HepG2 (cell line): ENCODE results near the gene ZDHHC21. TPM values are rescaled to one million over a fixed set of nuclear protein-coding genes. Genes with fewer than 3 reads are reported as not detected.
A peak's percentile ranks its signal among the peaks of the same experiment; 100 is the strongest.

Experiments used
- ATAC-seq: fragments of 200-7000 bp; cut with Tn5 transposase; 3 replicates; pipeline ENCODE4 v1.9.1; 2020; ENCODE audit warnings: mild to moderate bottlenecking, moderate library complexity
- BruUV-seq: library from RNA; stranded (reverse); fragments of 400-500 nt; replicated peaks from 2 replicates; lab custom pipeline; 2021; lab: Mats Ljungman, UMichigan
- CTCF ChIA-PET: fragments of 300-600 bp; formaldehyde crosslinking; extraction: SDS; loops from one replicate; lab custom pipeline; 2021; ENCODE audit warnings: low total read pairs, inconsistent platforms, low intra/inter-chr PET ratio; lab: Yijun Ruan, JAX
- POLR2A ChIA-PET: fragments of 350-600 bp; sonication (Branson Sonifier 250); formaldehyde crosslinking; loops from one replicate; lab custom pipeline; 2020; ENCODE audit warnings: antibody characterized with exemption, inconsistent platforms; lab: Yijun Ruan, JAX
- DNase-seq: peaks from one replicate; pipeline ENCODE4 v3.0.0-alpha.2; 2015; ENCODE audit warnings: low spot score
- FAIRE-seq: peaks from 3 replicates; lab custom pipeline; 2011; peaks lifted over from hg19 to GRCh38; lab: Jason Lieb, UNC
- H2AFZ ChIP-seq: one replicate; pipeline ENCODE4 v1.6.1; 2011; ENCODE audit warnings: low read length, inconsistent platforms
- H3K27ac ChIP-seq: fragments of 300-600 bp; 3 replicates; pipeline ENCODE4 v1.8.0; 2011; ENCODE audit warnings: mixed run types, mild to moderate bottlenecking, mixed read lengths, low read length, inconsistent platforms; ENCODE audit not compliant: insufficient read depth; ENCODE audit errors: extremely low read length
- H3K27me3 ChIP-seq, 2 experiments: fragments of 200-600 bp in 1 of 2; 2 replicates in 1 of 2; 3 replicates in 1 of 2; pipeline versions ENCODE4 v1.6.0 to v1.8.0; 2011; ENCODE audit warnings: low read length in 2 of 2, mild to moderate bottlenecking in 2 of 2, moderate library complexity in 2 of 2, inconsistent platforms in 1 of 2; ENCODE audit not compliant: insufficient read depth in 2 of 2, control insufficient read depth in 1 of 2
- H3K36me3 ChIP-seq, 2 experiments: fragments of 200-600 bp in 1 of 2; replicated peaks in 1 of 2; 2 replicates in 1 of 2; 3 replicates in 1 of 2; pipeline versions ENCODE4 v1.5.1 to v1.8.0; 2011; ENCODE audit warnings: low read length in 2 of 2, inconsistent platforms in 1 of 2; ENCODE audit not compliant: insufficient read depth in 2 of 2, control insufficient read depth in 1 of 2
- H3K4me1 ChIP-seq: 2 replicates; pipeline ENCODE4 v1.5.1; 2012; ENCODE audit warnings: low read length, inconsistent platforms; ENCODE audit not compliant: insufficient read depth
- H3K4me2 ChIP-seq: 2 replicates; pipeline ENCODE4 v1.6.0; 2011; ENCODE audit warnings: low read depth, low read length, inconsistent platforms
- H3K4me3 ChIP-seq, 3 experiments: fragments of 200-600 bp in 1 of 3; sonication (generic), shearing (Covaris generic) in 1 of 3; replicated peaks in 1 of 3; 2 replicates each; pipeline ENCODE4 v1.5.1; 2011 to 2016; ENCODE audit warnings: low read length in 3 of 3, inconsistent platforms in 2 of 3, low read depth in 2 of 3, mild to moderate bottlenecking in 2 of 3, control low read depth in 1 of 3, mixed read lengths in 1 of 3; ENCODE audit not compliant: insufficient read depth in 1 of 3
- H3K79me2 ChIP-seq: one replicate; pipeline ENCODE4 v1.6.1; 2011; ENCODE audit warnings: low read length, inconsistent platforms; ENCODE audit not compliant: insufficient read depth
- H3K9ac ChIP-seq: 2 replicates; pipeline ENCODE4 v1.6.0; 2011; ENCODE audit warnings: mild to moderate bottlenecking, low read depth, low read length, inconsistent platforms; ENCODE audit not compliant: insufficient read depth
- H3K9me3 ChIP-seq: 2 replicates; pipeline ENCODE4 v1.5.1; 2012; ENCODE audit warnings: mild to moderate bottlenecking, low read length
- H4K20me1 ChIP-seq: 2 replicates; pipeline ENCODE4 v1.6.0; 2011; ENCODE audit warnings: inconsistent platforms, mild to moderate bottlenecking, low read length, moderate library complexity; ENCODE audit not compliant: insufficient read depth
- EHMT2 ChIP-seq: fragments of 200-600 bp; sonication (generic); IDR thresholded peaks from 2 replicates; pipeline ENCODE4 v1.7.0; 2017; ENCODE audit warnings: antibody characterized with exemption, low read depth, low read length, borderline replicate concordance
- ETS1 ChIP-seq: sonication (generic); formaldehyde crosslinking; IDR thresholded peaks from 2 replicates; pipeline ENCODE4 v1.4.0; 2020; ENCODE audit warnings: missing genetic modification reagents
- ETV6 ChIP-seq: sonication (generic); formaldehyde crosslinking; conservative IDR thresholded peaks from 2 replicates; pipeline ENCODE4 v1.4.0; 2020; ENCODE audit warnings: missing genetic modification reagents
- HNF4A ChIP-seq: sonication (generic); formaldehyde crosslinking; IDR thresholded peaks from 2 replicates; pipeline ENCODE4 v1.4.0; 2020; ENCODE audit warnings: missing genetic modification reagents
- MIER2 ChIP-seq: IDR thresholded peaks from 2 replicates; pipeline ENCODE4 v1.6.1; 2016; ENCODE audit warnings: missing biosample characterization, missing genetic modification reagents
- MIXL1 ChIP-seq: IDR thresholded peaks from 2 replicates; pipeline ENCODE4 v1.6.1; 2016
- NFIC ChIP-seq: IDR thresholded peaks from 2 replicates; pipeline ENCODE4 v1.6.1; 2012; ENCODE audit warnings: mild to moderate bottlenecking, low read length, inconsistent platforms
- SETDB1 ChIP-seq: sonication (generic); formaldehyde crosslinking; IDR thresholded peaks from 2 replicates; pipeline ENCODE4 v1.5.1; 2020; ENCODE audit warnings: missing genetic modification reagents, mild to moderate bottlenecking, borderline replicate concordance
- TAF15 ChIP-seq: fragments of 200-400 bp; formaldehyde crosslinking; IDR thresholded peaks from one replicate; pipeline ENCODE4 v1.6.1; 2018; ENCODE audit warnings: mild to moderate bottlenecking, low read depth, low read length; ENCODE audit not compliant: poor library complexity, severe bottlenecking
- ZNF24 ChIP-seq: fragments of 450-650 bp; IDR thresholded peaks from 2 replicates; pipeline ENCODE4 v1.6.1; 2017; ENCODE audit warnings: antibody characterized with exemption, mild to moderate bottlenecking
- ZNF703 ChIP-seq: sonication (generic); formaldehyde crosslinking; IDR thresholded peaks from 2 replicates; pipeline ENCODE4 v1.5.1; 2020; ENCODE audit warnings: missing genetic modification reagents, mild to moderate bottlenecking, moderate library complexity, borderline replicate concordance
- WGBS: methylation state at CpG from one replicate; pipeline ENCODE4 v1.1.6; 2017; ENCODE audit warnings: low lambda C conversion rate; 5-methylcytosine and 5-hydroxymethylcytosine counted together
- in situ Hi-C: cut with HindIII; loops from 2 replicates; pipeline ENCODE4 v1.10.0; 2017; ENCODE audit warnings: low pct_unique_long_range_greater_than_20kb; ENCODE audit not compliant: extremely low pct_ligation_motif_present
- intact Hi-C: fragments of 100-400 bp; cut with micrococcal nuclease; formaldehyde crosslinking; loops from one replicate; pipeline ENCODE4 v1.10.0; 2022; ENCODE audit not compliant: unreplicated experiment
- polyA plus RNA-seq, 8 experiments: library from polyadenylated mRNA; depleted of rRNA in 3 of 8; stranded (reverse) in 7 of 8; unstranded in 1 of 8; fragments of >200 nt; fragmentation: Illumina TruSeq in 4 of 8; extraction: Trizol in 4 of 8; gene quantifications; 2 replicates each; pipeline versions ENCODE4 v1.2.1 to v1.2.3, GENCODE V29; 2011 to 2016; ENCODE audit warnings: low read depth in 4 of 8, missing spikeins in 1 of 8, mixed read lengths in 1 of 8; ENCODE audit not compliant: insufficient read depth in 1 of 8
- total RNA-seq, 5 experiments: library from RNA; depleted of rRNA; stranded (reverse); fragments of >200 nt; fragmentation: Illumina TruSeq; extraction: Trizol; gene quantifications; 2 replicates each; pipeline ENCODE4 v1.2.3, GENCODE V29; 2016; ENCODE audit warnings: low read depth in 1 of 5
- TF ChIP-seq, protein P1 (sequence below): sonication (generic); formaldehyde crosslinking; IDR thresholded peaks from 2 replicates; pipeline ENCODE4 v1.5.0; 2020; ENCODE audit warnings: mild to moderate bottlenecking, missing genetic modification reagents, moderate library complexity
- TF ChIP-seq, protein P2 (sequence below): IDR thresholded peaks from 2 replicates; pipeline ENCODE4 v1.6.1; 2016; ENCODE audit warnings: low read depth, borderline replicate concordance

The ZDHHC21 gene
- total and polyA plus RNA-seq, 2 of the 13 experiments (the other 11 are each of a cell fraction or from before 2014, with no cell fraction given), result 2.4 to 3.7 TPM

- TF ChIP-seq MIXL1 (CRISPR knock-in tag), result 0 out of 2 replicates have a peak, but pooled peaks have one; percentile 20
- TF ChIP-seq ZNF24, result 0 out of 2 replicates have a peak, but pooled peaks have one; percentile 50
- TF ChIP-seq TAF15, result no peak
- peak; percentile 41; the same call in 1 of the 2 replicates for TF ChIP-seq EHMT2
- TF ChIP-seq HNF4A, result peak; percentile 79
- TF ChIP-seq, protein P1, sequence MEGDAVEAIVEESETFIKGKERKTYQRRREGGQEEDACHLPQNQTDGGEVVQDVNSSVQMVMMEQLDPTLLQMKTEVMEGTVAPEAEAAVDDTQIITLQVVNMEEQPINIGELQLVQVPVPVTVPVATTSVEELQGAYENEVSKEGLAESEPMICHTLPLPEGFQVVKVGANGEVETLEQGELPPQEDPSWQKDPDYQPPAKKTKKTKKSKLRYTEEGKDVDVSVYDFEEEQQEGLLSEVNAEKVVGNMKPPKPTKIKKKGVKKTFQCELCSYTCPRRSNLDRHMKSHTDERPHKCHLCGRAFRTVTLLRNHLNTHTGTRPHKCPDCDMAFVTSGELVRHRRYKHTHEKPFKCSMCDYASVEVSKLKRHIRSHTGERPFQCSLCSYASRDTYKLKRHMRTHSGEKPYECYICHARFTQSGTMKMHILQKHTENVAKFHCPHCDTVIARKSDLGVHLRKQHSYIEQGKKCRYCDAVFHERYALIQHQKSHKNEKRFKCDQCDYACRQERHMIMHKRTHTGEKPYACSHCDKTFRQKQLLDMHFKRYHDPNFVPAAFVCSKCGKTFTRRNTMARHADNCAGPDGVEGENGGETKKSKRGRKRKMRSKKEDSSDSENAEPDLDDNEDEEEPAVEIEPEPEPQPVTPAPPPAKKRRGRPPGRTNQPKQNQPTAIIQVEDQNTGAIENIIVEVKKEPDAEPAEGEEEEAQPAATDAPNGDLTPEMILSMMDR (CRISPR knock-in tag), result peak; percentile 76
- no peak for TF ChIP-seq NFIC
Observed at GRCh38 chr9:14652729-14653377, 40.4 kb downstream of the ZDHHC21 start (continued).

DNA sequence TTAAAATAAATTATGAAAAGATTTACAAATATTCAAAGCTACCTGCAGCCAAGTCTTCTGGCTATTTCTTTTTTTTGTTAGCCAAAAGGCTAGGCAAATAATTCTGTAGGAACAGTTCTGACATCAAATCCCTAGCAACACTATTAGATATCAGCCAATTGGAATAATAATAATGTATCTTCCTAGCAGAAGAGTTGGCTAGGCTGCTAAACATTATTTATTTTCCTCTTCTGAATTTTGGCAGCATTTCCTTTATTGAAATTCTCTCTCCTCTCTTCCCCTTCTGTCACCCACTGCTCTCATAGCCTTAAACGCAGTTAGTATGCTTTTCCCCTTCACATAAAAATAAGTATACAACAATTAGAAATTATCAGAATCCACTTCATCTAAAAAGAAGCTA lies 42.6 kb downstream of the ZDHHC21 start:
- Histone ChIP-seq H3K79me2 (no peaks in the 10 kb centered on the region), H3K4me2 (no peak overlapping the region), H4K20me1 (no peaks in the 10 kb centered on the region), H2AFZ (no peak overlapping the region), H3K9me3 (peaks cover 23% of the 10 kb centered on the region), H3K4me1 (no peaks in the 10 kb centered on the region), H3K4me3 (no peak overlapping the region), H3K27ac (no peak overlapping the region), H3K27me3 (no peaks in the 10 kb centered on the region), H3K9ac (no peak overlapping the region), H3K36me3 (no peaks in the 10 kb centered on the region)
- ChIA-PET CTCF (interaction anchor here (0.6 kb wide), 1 partner anchor 186 kb away, joined by 3 read pairs; no protein-coding TSS in a partner anchor), POLR2A (no interaction called here)
- no peak for ATAC-seq
- intact Hi-C loops (no loop called here), in situ Hi-C loops (loop anchor here (10.0 kb wide), 1 partner anchor 186 kb away; no protein-coding TSS in a partner anchor)
- no peak for FAIRE-seq
- BruUV-seq, result no TSS peak
- 91% methylated on average over 1 of the region's 1 CpG for WGBS
- DNase-seq, result no peak
- TF ChIP-seq ETV6, result no peak
- TF ChIP-seq MIER2 (CRISPR knock-in tag), result no peak
- TF ChIP-seq SETDB1 (CRISPR knock-in tag), result no peak
- no peak for TF ChIP-seq ZNF703 (CRISPR knock-in tag)
- TF ChIP-seq, protein P2, sequence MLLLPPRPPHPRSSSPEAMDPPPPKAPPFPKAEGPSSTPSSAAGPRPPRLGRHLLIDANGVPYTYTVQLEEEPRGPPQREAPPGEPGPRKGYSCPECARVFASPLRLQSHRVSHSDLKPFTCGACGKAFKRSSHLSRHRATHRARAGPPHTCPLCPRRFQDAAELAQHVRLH (CRISPR knock-in tag), result no peak
- TF ChIP-seq ETS1, result no peak
